ENCODE results near the gene NFATC2.

DNA sequence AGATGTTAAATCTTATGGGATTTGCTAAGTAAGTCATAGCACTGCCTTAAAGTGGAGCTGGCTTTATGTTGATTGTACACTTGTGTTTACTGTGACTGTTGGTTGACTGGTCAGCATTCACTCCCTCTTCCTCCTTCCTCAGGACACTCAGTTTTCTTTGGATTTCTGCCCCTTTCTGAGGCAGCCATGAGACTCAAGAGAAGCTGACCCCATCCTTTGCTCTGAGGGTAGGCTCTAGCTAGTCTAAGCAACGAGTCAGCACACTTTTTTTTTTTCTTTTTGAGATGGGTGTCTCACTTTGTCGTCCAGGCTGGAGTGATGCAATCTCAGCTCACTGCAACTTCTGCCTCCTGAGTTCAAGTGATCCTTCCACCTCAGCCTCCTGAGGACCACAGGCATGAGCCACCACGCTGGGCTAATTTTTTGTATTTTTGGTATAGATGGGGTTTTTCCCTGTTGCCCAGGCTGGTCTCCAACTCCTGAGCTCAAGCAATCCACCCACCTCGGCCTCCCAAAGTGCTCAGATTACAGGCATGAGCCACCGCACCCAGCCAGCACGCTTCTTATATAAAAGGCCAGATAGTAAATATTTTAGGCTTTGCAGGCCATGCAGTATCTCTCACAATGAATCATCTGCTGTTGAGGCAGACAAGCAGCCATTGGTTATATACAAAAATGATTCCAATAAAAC lies 191.4 kb downstream of the NFATC2 start:
- TF ChIP-seq POLR2AphosphoS5 (IDR thresholded peaks at IDR 0.05; ENCODE audit: low read depth, low read length) (no peak), TAF1 (IDR thresholded peaks at IDR 0.05; ENCODE audit: borderline replicate concordance, insufficient read depth, low read length) (no peak)
- TF ChIP-seq, protein P1, sequence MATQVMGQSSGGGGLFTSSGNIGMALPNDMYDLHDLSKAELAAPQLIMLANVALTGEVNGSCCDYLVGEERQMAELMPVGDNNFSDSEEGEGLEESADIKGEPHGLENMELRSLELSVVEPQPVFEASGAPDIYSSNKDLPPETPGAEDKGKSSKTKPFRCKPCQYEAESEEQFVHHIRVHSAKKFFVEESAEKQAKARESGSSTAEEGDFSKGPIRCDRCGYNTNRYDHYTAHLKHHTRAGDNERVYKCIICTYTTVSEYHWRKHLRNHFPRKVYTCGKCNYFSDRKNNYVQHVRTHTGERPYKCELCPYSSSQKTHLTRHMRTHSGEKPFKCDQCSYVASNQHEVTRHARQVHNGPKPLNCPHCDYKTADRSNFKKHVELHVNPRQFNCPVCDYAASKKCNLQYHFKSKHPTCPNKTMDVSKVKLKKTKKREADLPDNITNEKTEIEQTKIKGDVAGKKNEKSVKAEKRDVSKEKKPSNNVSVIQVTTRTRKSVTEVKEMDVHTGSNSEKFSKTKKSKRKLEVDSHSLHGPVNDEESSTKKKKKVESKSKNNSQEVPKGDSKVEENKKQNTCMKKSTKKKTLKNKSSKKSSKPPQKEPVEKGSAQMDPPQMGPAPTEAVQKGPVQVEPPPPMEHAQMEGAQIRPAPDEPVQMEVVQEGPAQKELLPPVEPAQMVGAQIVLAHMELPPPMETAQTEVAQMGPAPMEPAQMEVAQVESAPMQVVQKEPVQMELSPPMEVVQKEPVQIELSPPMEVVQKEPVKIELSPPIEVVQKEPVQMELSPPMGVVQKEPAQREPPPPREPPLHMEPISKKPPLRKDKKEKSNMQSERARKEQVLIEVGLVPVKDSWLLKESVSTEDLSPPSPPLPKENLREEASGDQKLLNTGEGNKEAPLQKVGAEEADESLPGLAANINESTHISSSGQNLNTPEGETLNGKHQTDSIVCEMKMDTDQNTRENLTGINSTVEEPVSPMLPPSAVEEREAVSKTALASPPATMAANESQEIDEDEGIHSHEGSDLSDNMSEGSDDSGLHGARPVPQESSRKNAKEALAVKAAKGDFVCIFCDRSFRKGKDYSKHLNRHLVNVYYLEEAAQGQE (IDR thresholded peaks at IDR 0.05; ENCODE audit: insufficient read depth in 1 of 2, low read depth in 2 of 2, low read length in 2 of 2): no peak

Measured in PFSK-1 (cell line).